ENCODE results near the gene SPATC1L.

SPATC1L gene

GRCh38 chr21:46118316-46119143 lies 65.7 kb downstream of the SPATC1L start:
- no peak for DNase-seq

GRCh38 chr21:46117586-46118315 lies 66.5 kb downstream of the SPATC1L start:
- DNase-seq: no peak

- DNase-seq: no peak
Observed at GRCh38 chr21:46116776-46117585, 67.3 kb downstream of the SPATC1L start.

- DNase-seq: no peak
Observed at GRCh38 chr21:46116189-46116775, 68.0 kb downstream of the SPATC1L start.

- no peak for DNase-seq
Observed at GRCh38 chr21:46115441-46116188, 68.6 kb downstream of the SPATC1L start.

GRCh38 chr21:46114963-46115362 lies 69.3 kb downstream of the SPATC1L start:
- DNase-seq: no peak

GRCh38 chr21:46113497-46114176 lies 70.6 kb downstream of the SPATC1L start:
- no peak for DNase-seq

- no peak for DNase-seq
Observed at GRCh38 chr21:46112725-46113215, 71.5 kb downstream of the SPATC1L start.

GRCh38 chr21:46111857-46112724 lies 72.2 kb downstream of the SPATC1L start:
- no peak for DNase-seq

- no peak for DNase-seq
Observed at GRCh38 chr21:46111193-46111571, 73.1 kb downstream of the SPATC1L start.

Data from CD4-positive, alpha-beta T cell treated with Interleukin-10 for 1 hour (primary cell).